Neural progenitor cell (in vitro differentiated cells): Measurements from ENCODE around the gene SEC63. TPM values are rescaled to one million over a fixed set of nuclear protein-coding genes. Genes with fewer than 3 reads are reported as not detected.
A peak's percentile ranks its signal among the peaks of the same experiment; 100 is the strongest.

Experiments used
- DNase-seq: peaks from one replicate; pipeline ENCODE4 v3.0.0-alpha.2; 2016; ENCODE audit warnings: low spot score
- H2AFZ ChIP-seq: fragments of 200-600 bp; sonication (generic); replicated peaks from 2 replicates; pipeline ENCODE4 v1.6.1; 2016; ENCODE audit warnings: antibody characterized with exemption
- H3F3A ChIP-seq: fragments of 200-600 bp; sonication (generic); 2 replicates; pipeline ENCODE4 v1.6.1; 2016; ENCODE audit warnings: antibody characterized with exemption, low read depth
- H3K27ac ChIP-seq: fragments of 200-600 bp; sonication (generic); 2 replicates; pipeline ENCODE4 v1.5.1; 2016; ENCODE audit warnings: mild to moderate bottlenecking
- H3K27me3 ChIP-seq: fragments of 200-600 bp; sonication (generic); 2 replicates; pipeline ENCODE4 v1.6.1; 2016; ENCODE audit warnings: mild to moderate bottlenecking, moderate library complexity
- H3K36me3 ChIP-seq: fragments of 200-600 bp; sonication (generic); 2 replicates; pipeline ENCODE4 v1.5.1; 2016
- H3K4me1 ChIP-seq: fragments of 200-600 bp; sonication (generic); 2 replicates; pipeline ENCODE4 v1.6.1; 2016; ENCODE audit warnings: mixed run types
- H3K4me2 ChIP-seq: fragments of 200-600 bp; sonication (generic); 2 replicates; pipeline ENCODE4 v1.6.1; 2016
- H3K4me3 ChIP-seq: fragments of 200-600 bp; sonication (generic); 2 replicates; pipeline ENCODE4 v1.5.1; 2016
- H3K79me2 ChIP-seq: fragments of 200-600 bp; sonication (generic); 2 replicates; pipeline ENCODE4 v1.6.1; 2016; ENCODE audit warnings: low read depth
- H3K9ac ChIP-seq: fragments of 200-600 bp; sonication (generic); 2 replicates; pipeline ENCODE4 v1.6.1; 2016
- H3K9me3 ChIP-seq: fragments of 200-600 bp; sonication (generic); 2 replicates; pipeline ENCODE4 v1.5.1; 2016; ENCODE audit warnings: low read depth
- H4K20me1 ChIP-seq: fragments of 200-600 bp; sonication (generic); 2 replicates; pipeline ENCODE4 v1.6.1; 2016; ENCODE audit warnings: low read depth
- H3K27ac Mint-ChIP-seq: 3 replicates; pipeline ENCODE4 v1.8.0; 2021; ENCODE audit warnings: mixed read lengths
- H3K27me3 Mint-ChIP-seq: 2 replicates; pipeline ENCODE4 v1.8.0; 2022; ENCODE audit warnings: low read depth, mild to moderate bottlenecking, inconsistent platforms, moderate library complexity, mixed read lengths; ENCODE audit not compliant: insufficient read depth
- H3K36me3 Mint-ChIP-seq: 3 replicates; pipeline ENCODE4 v1.8.0; 2021; ENCODE audit warnings: mixed read lengths
- H3K4me1 Mint-ChIP-seq: 3 replicates; pipeline ENCODE4 v1.8.0; 2021; ENCODE audit warnings: mixed read lengths
- H3K4me3 Mint-ChIP-seq: 3 replicates; pipeline ENCODE4 v1.8.0; 2021; ENCODE audit warnings: mild to moderate bottlenecking, moderate library complexity, mixed read lengths
- H3K9me3 Mint-ChIP-seq: 3 replicates; pipeline ENCODE4 v1.8.0; 2020; ENCODE audit warnings: mixed read lengths
- CTCF ChIP-seq: fragments of 200-600 bp; sonication (generic); IDR thresholded peaks from 2 replicates; pipeline ENCODE4 v1.5.1; 2017; ENCODE audit warnings: antibody characterized with exemption, mild to moderate bottlenecking
- EZH2 ChIP-seq: fragments of 200-600 bp; sonication (generic); IDR thresholded peaks from 2 replicates; pipeline ENCODE4 v1.6.1; 2017; ENCODE audit warnings: antibody characterized with exemption, mild to moderate bottlenecking, moderate library complexity
- EZH2phosphoT487 ChIP-seq: fragments of 200-600 bp; sonication (generic); IDR thresholded peaks from 2 replicates; pipeline ENCODE4 v1.6.1; 2017; ENCODE audit warnings: antibody characterized with exemption
- total RNA-seq: library from RNA; depleted of rRNA; stranded (reverse); fragments of >200 nt; gene quantifications from 2 replicates; pipeline ENCODE4 v1.2.3, GENCODE V29; 2015; ENCODE audit warnings: low replicate concordance

The SEC63 gene
- total RNA-seq, 1 donor from 2014 or later, result 20.7 TPM

- no peaks in the 10 kb centered on the region for H3K9me3 ChIP-seq
- no peak for DNase-seq
- H3K36me3 Mint-ChIP-seq, result peaks cover 18% of the 10 kb centered on the region
- no peak overlapping the region for H3K27ac ChIP-seq
- H4K20me1 ChIP-seq, result no peaks in the 10 kb centered on the region
- H2AFZ ChIP-seq, result no peak overlapping the region
- no peak overlapping the region for H3K4me3 Mint-ChIP-seq
- H3F3A ChIP-seq, result peaks cover 36% of the 10 kb centered on the region
- H3K9me3 Mint-ChIP-seq, result no peaks in the 10 kb centered on the region
- H3K27me3 ChIP-seq, result no peaks in the 10 kb centered on the region
- H3K4me2 ChIP-seq, result no peak overlapping the region
- peaks cover 43% of the 10 kb centered on the region for H3K4me1 Mint-ChIP-seq
- H3K9ac ChIP-seq, result no peak overlapping the region
- H3K4me3 ChIP-seq, result no peak overlapping the region
- H3K27ac Mint-ChIP-seq, result peak overlapping the region; percentile 80
- no peaks in the 10 kb centered on the region for H3K27me3 Mint-ChIP-seq
- no peaks in the 10 kb centered on the region for H3K79me2 ChIP-seq
- H3K36me3 ChIP-seq, result peaks cover 9% of the 10 kb centered on the region
- TF ChIP-seq CTCF (no peak), EZH2 (no peak), EZH2phosphoT487 (no peak)
- H3K4me1 ChIP-seq, result peaks cover 30% of the 10 kb centered on the region
These were observed 90.7 kb downstream of the SEC63 start for GRCh38 chr6:107867302-107867615.

- TF ChIP-seq EZH2 (no peak), EZH2phosphoT487 (no peak), CTCF (peak; percentile 74)
- Mint-ChIP-seq H3K9me3 (no peaks in the 10 kb centered on the region), H3K4me3 (no peak overlapping the region), H3K36me3 (peaks cover 16% of the 10 kb centered on the region), H3K27me3 (no peaks in the 10 kb centered on the region), H3K4me1 (peaks cover 43% of the 10 kb centered on the region), H3K27ac (no peak overlapping the region)
- H4K20me1 ChIP-seq, result no peaks in the 10 kb centered on the region
- H3K79me2 ChIP-seq, result no peaks in the 10 kb centered on the region
- peaks cover 30% of the 10 kb centered on the region for H3K4me1 ChIP-seq
- no peak overlapping the region for H3K4me3 ChIP-seq
- H3K27ac ChIP-seq, result no peak overlapping the region
- peaks cover 36% of the 10 kb centered on the region for H3F3A ChIP-seq
- H3K9ac ChIP-seq, result no peak overlapping the region
- no peak overlapping the region for H2AFZ ChIP-seq
- H3K27me3 ChIP-seq, result no peaks in the 10 kb centered on the region
- H3K4me2 ChIP-seq, result no peak overlapping the region
- peak; percentile 42 for DNase-seq
- peaks cover 4% of the 10 kb centered on the region for H3K36me3 ChIP-seq
- no peaks in the 10 kb centered on the region for H3K9me3 ChIP-seq
These were observed 91.3 kb downstream of the SEC63 start for GRCh38 chr6:107866606-107867301.

- H3K4me3 ChIP-seq, result no peak overlapping the region
These were observed 93.5 kb downstream of the SEC63 start for GRCh38 chr6:107864226-107865127.

More at GRCh38 chr6:107864226-107865127, 93.5 kb downstream of the SEC63 start:
- Histone ChIP-seq H3K27me3 (no peaks in the 10 kb centered on the region), H3K4me2 (no peak overlapping the region), H3K36me3 (no peaks in the 10 kb centered on the region), H3K9ac (no peak overlapping the region), H3K79me2 (no peaks in the 10 kb centered on the region), H2AFZ (no peak overlapping the region), H3F3A (peaks cover 26% of the 10 kb centered on the region), H3K4me1 (peaks cover 19% of the 10 kb centered on the region), H3K27ac (no peak overlapping the region), H3K9me3 (no peaks in the 10 kb centered on the region), H4K20me1 (no peaks in the 10 kb centered on the region)
- peaks cover 10% of the 10 kb centered on the region for H3K36me3 Mint-ChIP-seq
- H3K4me3 Mint-ChIP-seq, result no peak overlapping the region
- H3K4me1 Mint-ChIP-seq, result peaks cover 29% of the 10 kb centered on the region
- no peaks in the 10 kb centered on the region for H3K27me3 Mint-ChIP-seq
- DNase-seq, result peak; percentile 34
- H3K27ac Mint-ChIP-seq, result peak overlapping the region; percentile 15
- TF ChIP-seq EZH2phosphoT487 (no peak), CTCF (no peak), EZH2 (no peak)
- peaks cover 3% of the 10 kb centered on the region for H3K9me3 Mint-ChIP-seq
